ENCODE results near the gene SYNJ2. TPM values are rescaled to one million over a fixed set of nuclear protein-coding genes. Genes with fewer than 3 reads are reported as not detected.

The SYNJ2 gene
- total RNA-seq, 1 donor from 2014 or later = 8.2 TPM

- no peak for FAIRE-seq
- TF ChIP-seq CTCF (IDR thresholded peaks at IDR 0.05; ENCODE audit: insufficient read depth, low read length, severe bottlenecking) = no peak
- H3K36me3 ChIP-seq (ENCODE audit: control insufficient read depth, insufficient read depth, low read length) = peaks cover 6% of the 10 kb centered on the region
- H3K27me3 ChIP-seq (ENCODE audit: control insufficient read depth, insufficient read depth, low read length) = no peaks in the 10 kb centered on the region
- H3K4me3 ChIP-seq (ENCODE audit: low read depth, low read length) = no peak overlapping the region
- DNase-seq (ENCODE audit: low read depth) = no peak
Measured at GRCh38 chr6:158077676-158078075, 96.0 kb downstream of the SYNJ2 start.

DNA sequence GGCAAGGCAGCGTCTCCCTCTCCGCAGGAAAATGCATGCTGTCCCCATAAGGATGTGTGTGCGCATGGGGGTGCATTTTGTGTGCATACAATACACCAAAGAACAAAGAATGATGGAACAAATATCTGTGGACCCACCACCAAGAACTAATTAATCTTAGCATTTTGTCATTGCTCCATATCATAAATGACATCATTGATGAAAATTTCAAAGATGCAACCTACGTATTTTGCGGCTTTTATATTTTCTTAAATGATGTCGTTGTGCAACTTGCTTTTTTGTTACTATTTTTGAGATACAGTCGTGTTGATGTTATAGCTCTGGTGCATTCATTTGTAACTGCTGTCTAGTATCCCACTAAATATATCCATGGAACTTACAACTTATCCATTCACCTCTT lies 96.7 kb downstream of the SYNJ2 start:
- Histone ChIP-seq H3K27me3 (ENCODE audit: control insufficient read depth, insufficient read depth, low read length) (no peaks in the 10 kb centered on the region), H3K36me3 (ENCODE audit: control insufficient read depth, insufficient read depth, low read length) (peaks cover 6% of the 10 kb centered on the region), H3K4me3 (ENCODE audit: low read depth, low read length) (no peak overlapping the region)
- DNase-seq (ENCODE audit: low read depth) (no peak), FAIRE-seq (no peak)
- no peak for TF ChIP-seq CTCF (IDR thresholded peaks at IDR 0.05; ENCODE audit: insufficient read depth, low read length, severe bottlenecking)

- H3K36me3 ChIP-seq (ENCODE audit: control insufficient read depth, insufficient read depth, low read length) = peaks cover 13% of the 10 kb centered on the region
- no peak overlapping the region for H3K4me3 ChIP-seq (ENCODE audit: low read depth, low read length)
- FAIRE-seq = peak; percentile 36
- TF ChIP-seq CTCF (IDR thresholded peaks at IDR 0.05; ENCODE audit: insufficient read depth, low read length, severe bottlenecking) = no peak
- H3K27me3 ChIP-seq (ENCODE audit: control insufficient read depth, insufficient read depth, low read length) = no peaks in the 10 kb centered on the region
- DNase-seq (ENCODE audit: low read depth) = no peak
Measured at GRCh38 chr6:158080849-158081656, 99.4 kb downstream of the SYNJ2 start.

GRCh38 chr6:158081657-158081935 lies 99.9 kb downstream of the SYNJ2 start:
- no peak for FAIRE-seq

DNA sequence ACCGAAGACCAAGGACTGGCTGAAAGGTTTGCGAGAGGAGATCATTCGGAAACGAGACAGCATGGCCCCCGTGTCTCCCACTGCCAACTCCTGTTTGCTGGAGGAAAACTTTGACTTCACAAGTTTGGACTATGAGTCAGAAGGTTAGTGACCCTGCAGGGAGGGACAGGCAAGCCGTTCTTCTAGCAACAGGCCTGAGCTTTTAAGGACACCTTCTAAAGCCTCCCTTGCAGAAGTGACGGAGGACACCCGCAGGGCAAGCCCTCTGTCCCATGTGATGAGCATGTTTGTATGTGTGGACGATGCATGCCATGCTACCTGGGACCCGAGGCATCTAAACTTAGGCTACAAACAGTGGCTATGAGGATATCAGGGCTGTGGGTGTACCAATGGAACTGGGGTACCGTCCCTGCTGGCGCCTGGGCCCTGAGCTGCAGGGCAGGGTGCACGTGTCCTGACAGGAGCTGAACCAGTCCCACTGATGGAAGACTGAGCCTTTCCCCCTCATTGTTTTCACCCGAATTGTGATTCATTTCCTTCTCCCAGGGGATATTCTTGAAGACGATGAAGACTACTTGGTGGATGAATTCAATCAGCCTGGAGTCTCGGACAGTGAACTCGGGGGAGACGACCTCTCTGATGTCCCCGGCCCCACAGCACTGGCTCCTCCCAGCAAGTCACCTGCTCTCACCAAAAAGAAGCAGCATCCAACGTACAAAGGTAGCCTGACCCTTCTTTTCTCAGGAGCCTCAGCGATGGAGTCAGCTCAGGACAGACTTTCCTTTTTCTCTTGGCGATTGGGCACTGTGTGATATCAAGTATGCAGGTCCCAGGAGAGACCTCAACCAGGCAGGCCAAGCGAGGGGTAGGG lies 102.0 kb downstream of the SYNJ2 start:
- no peak for TF ChIP-seq CTCF (IDR thresholded peaks at IDR 0.05; ENCODE audit: insufficient read depth, low read length, severe bottlenecking)
- H3K4me3 ChIP-seq (ENCODE audit: low read depth, low read length) = no peak overlapping the region
- DNase-seq (ENCODE audit: low read depth) (peak; percentile 13), FAIRE-seq (no peak)
- peaks cover 12% of the 10 kb centered on the region for H3K36me3 ChIP-seq (ENCODE audit: control insufficient read depth, insufficient read depth, low read length)
- H3K27me3 ChIP-seq (ENCODE audit: control insufficient read depth, insufficient read depth, low read length) = no peaks in the 10 kb centered on the region

More at GRCh38 chr6:158081657-158081935, 99.9 kb downstream of the SYNJ2 start:
- Histone ChIP-seq H3K27me3 (ENCODE audit: control insufficient read depth, insufficient read depth, low read length) (no peaks in the 10 kb centered on the region), H3K36me3 (ENCODE audit: control insufficient read depth, insufficient read depth, low read length) (peaks cover 12% of the 10 kb centered on the region), H3K4me3 (ENCODE audit: low read depth, low read length) (no peak overlapping the region)
- no peak for DNase-seq (ENCODE audit: low read depth)
- no peak for TF ChIP-seq CTCF (IDR thresholded peaks at IDR 0.05; ENCODE audit: insufficient read depth, low read length, severe bottlenecking)

All from bronchial epithelial cell (primary cell).